ENCODE data around the gene ABCC6. TPM values are rescaled to one million over a fixed set of nuclear protein-coding genes. Genes with fewer than 3 reads are reported as not detected.

The ABCC6 gene
- total RNA-seq, 3 donors from 2014 or later (not counting 1 experiment from before 2014, with no cell fraction given), result 0.16 to 0.25 TPM; not detected in 1

DNA sequence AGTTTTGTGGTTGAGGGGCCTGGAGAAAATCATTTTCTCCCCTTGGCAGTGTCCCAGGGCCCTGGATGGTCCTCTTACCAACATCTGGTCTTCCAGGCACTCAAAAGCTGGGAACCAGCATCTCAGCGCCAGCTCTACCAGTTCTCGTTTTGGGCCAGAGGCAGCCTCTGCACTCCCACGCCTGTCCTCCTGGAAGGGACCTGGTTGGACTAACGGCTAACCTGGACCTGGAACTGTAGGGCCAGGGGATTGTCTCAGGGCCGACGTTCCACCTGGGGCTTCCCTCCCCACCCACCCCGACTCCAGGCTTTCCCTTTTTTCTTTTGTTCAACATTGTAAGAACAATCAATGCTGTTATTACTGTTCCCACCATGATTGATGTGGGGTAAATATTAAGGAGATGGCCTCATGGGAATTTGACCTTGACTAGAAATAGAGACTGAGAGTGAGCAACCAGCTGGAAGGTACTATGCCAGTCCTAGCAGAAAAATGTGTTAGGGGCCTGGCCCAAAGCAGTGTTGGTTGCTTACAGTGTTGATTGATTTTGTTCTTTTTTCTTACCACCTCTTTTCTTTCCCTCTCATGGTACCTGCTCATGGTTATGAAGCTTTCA, 81.4 kb downstream of the ABCC6 start:
- H3K36me3 ChIP-seq (ENCODE audit: control insufficient read depth, insufficient read depth, low read length), result peaks cover 47% of the 10 kb centered on the region

DNA sequence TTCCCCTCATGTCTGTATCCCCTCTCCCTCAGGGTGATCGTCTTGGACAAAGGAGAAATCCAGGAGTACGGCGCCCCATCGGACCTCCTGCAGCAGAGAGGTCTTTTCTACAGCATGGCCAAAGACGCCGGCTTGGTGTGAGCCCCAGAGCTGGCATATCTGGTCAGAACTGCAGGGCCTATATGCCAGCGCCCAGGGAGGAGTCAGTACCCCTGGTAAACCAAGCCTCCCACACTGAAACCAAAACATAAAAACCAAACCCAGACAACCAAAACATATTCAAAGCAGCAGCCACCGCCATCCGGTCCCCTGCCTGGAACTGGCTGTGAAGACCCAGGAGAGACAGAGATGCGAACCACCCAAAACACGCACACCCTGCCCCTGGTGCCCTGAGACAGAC, 82.2 kb downstream of the ABCC6 start:
- H3K4me1 Mint-ChIP-seq, result no peaks in the 10 kb centered on the region
- Histone ChIP-seq H3K9me3 (ENCODE audit: control insufficient read depth, insufficient read depth, low read length) (no peaks in the 10 kb centered on the region), H3K4me1 (ENCODE audit: control insufficient read depth, insufficient read depth, low read length) (no peaks in the 10 kb centered on the region), H3K27me3 (ENCODE audit: control insufficient read depth, insufficient read depth, low read length) (no peaks in the 10 kb centered on the region), H3K36me3 (ENCODE audit: control insufficient read depth, insufficient read depth, low read length) (peaks cover 52% of the 10 kb centered on the region), H3K4me3 (ENCODE audit: low read length) (no peak overlapping the region), H3K27ac (ENCODE audit: low read length) (no peak overlapping the region)
- no peak overlapping the region for H3K4me3 Mint-ChIP-seq
- TF ChIP-seq CTCF (IDR thresholded peaks at IDR 0.05), result no peak
- WGBS (ENCODE audit: insufficient coverage), result 92% methylated on average over 11 of the region's 11 CpGs
- H3K27me3 Mint-ChIP-seq (ENCODE audit: low read depth in 2 of 2), result no peaks in the 10 kb centered on the region
- intact Hi-C loops (cut with micrococcal nuclease), result no loop called here
- DNase-seq (no peak), ATAC-seq (no peak)
- H3K27ac Mint-ChIP-seq, result no peak overlapping the region
- H3K9me3 Mint-ChIP-seq, result no peaks in the 10 kb centered on the region
- peaks cover 6% of the 10 kb centered on the region for H3K36me3 Mint-ChIP-seq

More for the DNA sequence above, 81.4 kb downstream of the ABCC6 start:
- no peaks in the 10 kb centered on the region for H3K4me1 Mint-ChIP-seq
- Histone ChIP-seq H3K4me1 (ENCODE audit: control insufficient read depth, insufficient read depth, low read length) (no peaks in the 10 kb centered on the region), H3K27me3 (ENCODE audit: control insufficient read depth, insufficient read depth, low read length) (no peaks in the 10 kb centered on the region), H3K4me3 (ENCODE audit: low read length) (no peak overlapping the region), H3K9me3 (ENCODE audit: control insufficient read depth, insufficient read depth, low read length) (no peaks in the 10 kb centered on the region), H3K27ac (ENCODE audit: low read length) (no peak overlapping the region)
- H3K36me3 Mint-ChIP-seq, result peaks cover 6% of the 10 kb centered on the region
- ATAC-seq (no peak), DNase-seq (no peak)
- no peak for TF ChIP-seq CTCF (IDR thresholded peaks at IDR 0.05)
- no peak overlapping the region for H3K4me3 Mint-ChIP-seq
- intact Hi-C loops (cut with micrococcal nuclease), result no loop called here
- WGBS (ENCODE audit: insufficient coverage), result 97% methylated on average over 5 of the region's 7 CpGs
- no peaks in the 10 kb centered on the region for H3K9me3 Mint-ChIP-seq
- H3K27me3 Mint-ChIP-seq (ENCODE audit: low read depth in 2 of 2), result no peaks in the 10 kb centered on the region
- H3K27ac Mint-ChIP-seq, result no peak overlapping the region

GRCh38 chr16:16140537-16140936, 82.8 kb downstream of the ABCC6 start:
- no peak overlapping the region for H3K4me3 Mint-ChIP-seq
- no peak overlapping the region for H3K4me3 ChIP-seq (ENCODE audit: low read length)
- DNase-seq (no peak), ATAC-seq (no peak)
- H3K9me3 ChIP-seq (ENCODE audit: control insufficient read depth, insufficient read depth, low read length), result no peaks in the 10 kb centered on the region
- no peak overlapping the region for H3K27ac ChIP-seq (ENCODE audit: low read length)
- H3K4me1 Mint-ChIP-seq, result no peaks in the 10 kb centered on the region
- H3K9me3 Mint-ChIP-seq, result no peaks in the 10 kb centered on the region
- H3K27me3 Mint-ChIP-seq (ENCODE audit: low read depth in 2 of 2), result no peaks in the 10 kb centered on the region
- no peaks in the 10 kb centered on the region for H3K4me1 ChIP-seq (ENCODE audit: control insufficient read depth, insufficient read depth, low read length)
- no peak overlapping the region for H3K27ac Mint-ChIP-seq
- TF ChIP-seq CTCF (IDR thresholded peaks at IDR 0.05), result no peak
- peaks cover 55% of the 10 kb centered on the region for H3K36me3 ChIP-seq (ENCODE audit: control insufficient read depth, insufficient read depth, low read length)
- WGBS (ENCODE audit: insufficient coverage), result 96% methylated on average over 4 of the region's 4 CpGs
- intact Hi-C loops (cut with micrococcal nuclease), result no loop called here
- peaks cover 6% of the 10 kb centered on the region for H3K36me3 Mint-ChIP-seq
- no peaks in the 10 kb centered on the region for H3K27me3 ChIP-seq (ENCODE audit: control insufficient read depth, insufficient read depth, low read length)

DNA sequence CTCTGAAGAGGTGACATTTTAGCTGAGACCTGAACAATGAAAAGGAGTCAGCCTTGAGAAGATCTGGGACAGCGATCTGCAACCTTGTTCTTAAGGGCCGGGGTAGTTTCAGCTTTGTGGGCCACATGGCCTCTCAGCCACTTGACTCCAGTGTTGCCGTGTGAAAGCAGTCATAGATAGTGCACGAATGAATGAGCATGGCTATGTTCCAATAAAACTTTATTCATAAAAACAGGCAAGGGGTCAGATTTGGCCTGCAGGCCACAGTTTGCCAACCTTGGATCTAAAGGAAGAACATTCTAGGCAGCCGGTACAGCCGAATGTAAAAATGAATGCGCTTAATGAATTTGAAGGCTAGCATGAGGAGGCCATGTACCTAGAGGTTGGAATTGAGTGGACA, 83.5 kb downstream of the ABCC6 start:
- Mint-ChIP-seq H3K27me3 (ENCODE audit: low read depth in 2 of 2) (no peaks in the 10 kb centered on the region), H3K27ac (no peak overlapping the region), H3K4me3 (no peak overlapping the region), H3K4me1 (no peaks in the 10 kb centered on the region), H3K36me3 (peaks cover 6% of the 10 kb centered on the region), H3K9me3 (no peaks in the 10 kb centered on the region)
- ATAC-seq (no peak), DNase-seq (no peak)
- H3K4me3 ChIP-seq (ENCODE audit: low read length), result no peak overlapping the region
- H3K9me3 ChIP-seq (ENCODE audit: control insufficient read depth, insufficient read depth, low read length), result no peaks in the 10 kb centered on the region
- H3K36me3 ChIP-seq (ENCODE audit: control insufficient read depth, insufficient read depth, low read length), result peaks cover 62% of the 10 kb centered on the region
- TF ChIP-seq CTCF (IDR thresholded peaks at IDR 0.05), result no peak
- 96% methylated on average over 7 of the region's 7 CpGs for WGBS (ENCODE audit: insufficient coverage)
- intact Hi-C loops (cut with micrococcal nuclease), result no loop called here
- H3K27ac ChIP-seq (ENCODE audit: low read length), result no peak overlapping the region
- no peaks in the 10 kb centered on the region for H3K27me3 ChIP-seq (ENCODE audit: control insufficient read depth, insufficient read depth, low read length)
- no peaks in the 10 kb centered on the region for H3K4me1 ChIP-seq (ENCODE audit: control insufficient read depth, insufficient read depth, low read length)

Data from natural killer cell (primary cell).